ENCODE data around the gene KDM5A.

GRCh38 chr12:275812-276211, 113.3 kb downstream of the KDM5A start:
- TF ChIP-seq POLR2AphosphoS5 (IDR thresholded peaks at IDR 0.05; ENCODE audit: borderline replicate concordance, low read depth, low read length): no peak
- TF ChIP-seq EZH2 (IDR thresholded peaks at IDR 0.05): no peak
- no peak for TF ChIP-seq FOXP2 (optimal IDR thresholded peaks at IDR 0.05; ENCODE audit: control extremely low read depth, extremely low read length, insufficient read depth)

All from SK-N-MC (cell line).